ENCODE results near the gene NDUFA8. TPM values are rescaled to one million over a fixed set of nuclear protein-coding genes. Genes with fewer than 3 reads are reported as not detected.

Gene NDUFA8
- total and polyA plus RNA-seq, 9 of the 15 experiments (the other 6 are each of a cell fraction or from before 2014, with no cell fraction given), result 105 to 212 (median 133) TPM

GRCh38 chr9:122122903-122123632 lies 36.5 kb downstream of the NDUFA8 start (continued):
- TF ChIP-seq SMARCA5 (IDR thresholded peaks at IDR 0.05) (peak; percentile 38; the same call in 1 of the 2 replicates), ZNF561 (CRISPR knock-in tag; conservative IDR thresholded peaks at IDR 0.05) (no peak), ZBTB8A (IDR thresholded peaks at IDR 0.05; ENCODE audit: partially characterized antibody) (no peak), SMAD4 (CRISPR knock-in tag; conservative IDR thresholded peaks at IDR 0.05) (no peak), ARID4B (CRISPR knock-in tag; IDR thresholded peaks at IDR 0.05) (no peak), PRPF4 (IDR thresholded peaks at IDR 0.05; ENCODE audit: insufficient read depth, low read depth, low read length, poor library complexity, severe bottlenecking) (no peak), NFATC3 (IDR thresholded peaks at IDR 0.05) (no peak), RAD51 (IDR thresholded peaks at IDR 0.05; ENCODE audit: borderline replicate concordance, low read depth) (no peak), NCOA6 (IDR thresholded peaks at IDR 0.05) (no peak), PRMT5 (CRISPR knock-in tag; IDR thresholded peaks at IDR 0.05) (no peak), MGA (IDR thresholded peaks at IDR 0.05) (no peak), TBP (optimal IDR thresholded peaks at IDR 0.05; ENCODE audit: low read depth, low read length) (no peak), CEBPB (tag; IDR thresholded peaks at IDR 0.05) (no peak)

Measured in K562 (cell line).